HG02623 (cell line): Measurements from ENCODE around the gene LHFPL2.

Experiments
- ATAC-seq: cut with Tn5 transposase; IDR thresholded peaks from one replicate; pipeline ENCODE4 v1.9.1; 2021; ENCODE audit warnings: moderate library complexity; ENCODE audit not compliant: unreplicated experiment

Gene LHFPL2

GRCh38 chr5:78576376-78576775 is 72.2 kb downstream of the LHFPL2 start:
- no peak for ATAC-seq

GRCh38 chr5:78574731-78575161 is 73.8 kb downstream of the LHFPL2 start:
- ATAC-seq = no peak

- ATAC-seq = peak; percentile 37
These were observed 74.4 kb downstream of the LHFPL2 start for GRCh38 chr5:78574131-78574673.

GRCh38 chr5:78573318-78573717 is 75.3 kb downstream of the LHFPL2 start:
- ATAC-seq = no peak

GRCh38 chr5:78570646-78571045 is 77.9 kb downstream of the LHFPL2 start:
- no peak for ATAC-seq

GRCh38 chr5:78569441-78569840 is 79.1 kb downstream of the LHFPL2 start:
- ATAC-seq = no peak

GRCh38 chr5:78568676-78569075 is 79.9 kb downstream of the LHFPL2 start:
- ATAC-seq = no peak

GRCh38 chr5:78568212-78568611 is 80.4 kb downstream of the LHFPL2 start:
- no peak for ATAC-seq

- no peak for ATAC-seq
These were observed 81.0 kb downstream of the LHFPL2 start for GRCh38 chr5:78567617-78568016.

- no peak for ATAC-seq
These were observed 81.7 kb downstream of the LHFPL2 start for GRCh38 chr5:78566747-78567425.

- no peak for ATAC-seq
These were observed 83.2 kb downstream of the LHFPL2 start for GRCh38 chr5:78565395-78565794.

- ATAC-seq = no peak
These were observed 85.0 kb downstream of the LHFPL2 start for GRCh38 chr5:78563621-78564020.

GRCh38 chr5:78562714-78563330 is 85.8 kb downstream of the LHFPL2 start:
- no peak for ATAC-seq

- no peak for ATAC-seq
These were observed 86.6 kb downstream of the LHFPL2 start for GRCh38 chr5:78562001-78562400.

- ATAC-seq = no peak
These were observed 87.3 kb downstream of the LHFPL2 start for GRCh38 chr5:78561261-78561660.

- no peak for ATAC-seq
These were observed 88.3 kb downstream of the LHFPL2 start for GRCh38 chr5:78560000-78560855.

GRCh38 chr5:78557601-78558000 is 91.0 kb downstream of the LHFPL2 start:
- ATAC-seq = no peak

- no peak for ATAC-seq
These were observed 92.7 kb downstream of the LHFPL2 start for GRCh38 chr5:78555870-78556269.

- ATAC-seq = no peak
These were observed 93.9 kb downstream of the LHFPL2 start for GRCh38 chr5:78554670-78555069.

GRCh38 chr5:78553580-78554353 is 94.8 kb downstream of the LHFPL2 start:
- ATAC-seq = no peak
